Ecto neural progenitor cell (in vitro differentiated cells): ENCODE measurements around the gene TSG101.

Experiments used
- DNase-seq: peaks from one replicate; pipeline ENCODE4 v3.0.0-alpha.2; 2018; ENCODE audit warnings: low spot score

Gene TSG101

GRCh38 chr11:18492888-18493287 lies 33.9 kb downstream of the TSG101 start:
- DNase-seq, result no peak

DNA sequence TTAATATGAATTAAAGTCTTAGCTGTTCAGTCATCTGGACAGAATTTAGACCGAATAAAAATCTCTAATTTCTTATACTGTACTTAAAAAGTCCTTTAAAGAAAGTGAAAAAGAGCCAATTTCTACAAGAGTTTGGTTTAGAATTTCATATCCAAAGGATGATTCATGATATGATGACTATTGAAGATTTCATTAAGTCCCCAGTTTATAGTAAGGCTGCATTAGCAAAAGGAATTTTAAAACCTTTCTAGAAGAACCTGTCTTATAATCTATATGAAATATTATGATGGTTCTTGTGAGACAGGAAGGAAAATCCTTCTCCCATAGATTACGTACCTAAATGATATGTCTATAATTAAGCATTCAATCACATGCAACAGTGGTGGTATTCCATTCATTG lies 34.8 kb downstream of the TSG101 start:
- no peak for DNase-seq

DNA sequence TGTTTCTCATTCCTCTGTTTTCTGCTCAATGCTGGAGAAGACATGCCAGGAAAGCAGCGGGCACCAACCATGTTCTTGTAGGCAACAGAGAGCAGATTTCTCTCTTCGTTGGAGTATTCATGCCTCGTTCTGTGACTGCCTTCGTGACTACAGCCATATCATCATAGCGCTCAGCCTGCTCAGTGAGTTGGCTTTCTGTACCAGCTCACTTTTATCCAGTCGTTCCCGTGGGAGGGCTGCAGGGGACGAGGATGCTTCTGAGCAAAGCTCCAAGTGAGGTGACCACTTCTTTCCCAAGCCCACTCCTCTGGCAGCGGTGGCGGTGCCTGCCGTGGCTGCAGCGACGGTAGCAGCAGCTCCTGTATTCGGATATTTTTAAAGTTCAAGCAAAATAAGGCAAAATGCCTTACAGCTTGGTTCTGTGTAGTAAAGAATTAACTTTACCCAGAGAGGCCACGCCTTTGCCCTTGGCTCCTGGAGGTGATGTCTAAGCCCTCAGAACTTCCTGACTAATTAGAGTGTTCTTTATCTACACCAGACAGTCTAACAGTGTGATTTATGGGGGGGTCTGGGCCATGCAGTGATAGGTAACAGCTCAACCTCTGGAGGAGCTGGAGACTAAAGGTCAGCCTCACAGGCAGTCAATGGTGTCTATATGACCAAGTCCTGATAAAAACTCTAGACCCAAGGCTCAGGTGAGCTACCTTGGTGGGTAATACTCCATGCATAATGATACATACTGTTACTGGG lies 35.8 kb downstream of the TSG101 start:
- no peak for DNase-seq

DNA sequence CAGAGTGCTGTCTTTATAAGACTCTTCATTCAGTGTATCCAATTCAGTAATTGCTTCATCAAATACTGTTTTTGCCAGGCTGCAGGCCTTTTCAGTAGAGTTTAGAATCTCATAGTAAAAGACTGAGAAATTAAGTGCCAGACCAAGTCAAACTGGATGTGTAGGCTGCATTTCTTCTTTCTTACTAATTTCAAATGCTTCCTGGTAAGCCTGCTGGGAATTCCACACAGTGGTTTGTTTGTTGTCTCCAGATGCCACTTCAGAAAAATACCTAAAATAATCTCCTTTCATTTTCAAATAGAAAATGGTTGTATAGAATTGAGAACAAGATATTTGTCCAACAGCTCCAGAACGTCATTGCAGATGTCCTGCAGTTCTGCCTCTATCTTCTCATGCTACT lies 36.4 kb downstream of the TSG101 start:
- DNase-seq, result no peak

DNA sequence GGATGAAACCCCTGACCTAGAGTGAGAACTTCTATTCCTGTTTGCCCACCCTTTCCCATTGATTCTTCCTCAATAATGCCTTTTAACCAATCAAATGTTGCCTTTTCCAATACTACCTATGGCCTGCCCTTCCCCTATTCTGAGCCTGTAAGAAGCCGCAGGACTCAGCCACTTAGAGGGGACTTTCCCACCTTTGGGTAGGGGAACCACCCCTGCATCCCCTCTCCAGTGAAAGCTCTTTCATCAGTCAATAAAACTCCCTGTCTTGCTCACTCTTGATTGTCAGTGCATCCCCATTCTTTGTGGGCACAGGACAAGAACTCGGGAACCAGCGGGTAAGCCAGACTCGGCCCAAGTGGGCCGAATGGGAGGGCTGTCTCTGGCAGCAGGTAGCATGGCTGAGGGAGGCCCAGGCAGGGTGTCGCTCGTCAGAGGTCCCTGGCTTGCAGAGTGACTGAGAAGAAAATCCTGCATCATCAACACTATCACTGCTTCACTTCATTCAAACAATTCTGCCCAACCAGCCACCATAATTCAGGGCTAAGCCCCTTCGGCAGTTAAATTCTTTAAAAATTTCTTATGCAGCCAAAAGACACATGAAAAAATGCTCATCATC lies 40.7 kb downstream of the TSG101 start:
- DNase-seq, result no peak

DNA sequence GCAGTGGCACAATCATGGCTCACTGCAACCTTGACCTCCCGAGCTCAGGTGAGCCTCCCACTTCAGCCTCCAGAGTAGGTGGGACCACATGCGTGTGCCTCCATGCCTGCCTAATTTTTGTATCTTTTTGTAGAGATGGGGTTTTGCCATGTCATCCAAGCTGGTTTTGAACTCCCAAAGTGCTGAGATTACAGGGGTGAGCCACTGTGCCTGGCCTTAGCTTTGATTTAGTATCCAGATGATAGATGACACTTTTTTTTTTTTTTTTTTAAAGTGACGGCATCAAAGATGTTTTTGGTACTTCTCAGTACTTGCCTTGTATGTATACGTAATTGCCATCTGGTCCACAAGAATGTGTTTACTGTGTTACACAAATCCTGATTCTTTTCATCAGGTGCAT lies 47.7 kb downstream of the TSG101 start:
- no peak for DNase-seq

DNA sequence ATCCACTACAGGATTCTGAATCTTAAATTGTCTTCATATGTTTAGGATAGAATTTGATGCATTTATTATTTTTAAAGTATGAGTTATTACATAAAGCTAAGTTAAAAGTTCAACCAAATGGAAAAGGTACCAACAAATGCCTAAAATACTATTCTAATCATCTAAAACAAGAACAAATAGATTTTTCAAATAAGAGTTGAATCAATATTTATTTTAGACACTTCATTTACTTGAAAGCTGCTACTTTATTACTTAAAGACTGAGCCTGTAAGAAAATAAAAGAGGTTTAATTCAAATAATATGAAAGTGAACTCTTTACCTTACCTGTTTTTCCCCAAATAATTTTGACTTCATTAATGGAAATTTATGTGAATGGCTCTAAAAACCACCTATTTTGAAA lies 54.2 kb downstream of the TSG101 start:
- DNase-seq, result no peak

GRCh38 chr11:18471995-18472394 lies 54.7 kb downstream of the TSG101 start:
- no peak for DNase-seq

GRCh38 chr11:18468961-18469360 lies 57.8 kb downstream of the TSG101 start:
- DNase-seq, result no peak

DNA sequence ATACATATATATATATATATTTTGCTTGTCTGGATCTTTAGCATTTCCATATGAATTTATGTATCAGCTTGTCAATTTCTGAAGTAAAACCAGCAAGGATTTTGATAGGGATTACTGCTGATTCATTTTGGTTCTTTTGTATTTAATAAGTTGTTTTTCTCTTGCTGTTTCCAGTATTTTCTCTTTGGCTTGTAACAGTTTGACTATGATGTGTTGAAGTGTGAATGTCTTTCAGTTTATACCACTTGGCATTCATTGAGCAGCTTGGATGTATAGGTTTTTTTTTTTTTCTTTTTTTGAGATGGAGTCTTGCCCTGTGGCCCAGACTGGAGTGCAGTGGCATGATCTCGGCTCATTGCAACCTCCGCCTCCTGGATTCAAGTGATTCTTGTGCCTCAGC lies 58.7 kb downstream of the TSG101 start:
- no peak for DNase-seq

- DNase-seq, result no peak
Observed at GRCh38 chr11:18466402-18466801, 60.3 kb downstream of the TSG101 start.

DNA sequence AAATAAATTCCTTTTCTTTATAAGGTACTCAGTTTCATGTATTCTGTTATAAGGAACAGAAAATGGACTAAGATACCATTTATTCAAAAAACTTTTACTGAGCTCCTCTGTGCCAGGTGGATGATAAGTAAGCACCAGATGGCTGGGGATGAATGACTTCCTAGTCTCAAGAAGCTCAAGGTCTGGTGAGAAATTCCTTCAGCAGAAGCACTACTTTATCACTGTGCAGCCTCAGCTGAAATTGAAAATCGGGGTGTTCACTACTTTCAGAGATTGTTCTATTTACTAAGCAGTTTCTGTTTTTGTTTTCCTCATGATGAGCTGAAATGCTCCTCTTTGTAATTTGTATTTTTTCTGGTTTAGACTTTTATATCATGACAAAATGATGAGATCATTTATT lies 63.3 kb downstream of the TSG101 start:
- DNase-seq, result no peak

GRCh38 chr11:18461909-18462308 lies 64.8 kb downstream of the TSG101 start:
- no peak for DNase-seq

DNA sequence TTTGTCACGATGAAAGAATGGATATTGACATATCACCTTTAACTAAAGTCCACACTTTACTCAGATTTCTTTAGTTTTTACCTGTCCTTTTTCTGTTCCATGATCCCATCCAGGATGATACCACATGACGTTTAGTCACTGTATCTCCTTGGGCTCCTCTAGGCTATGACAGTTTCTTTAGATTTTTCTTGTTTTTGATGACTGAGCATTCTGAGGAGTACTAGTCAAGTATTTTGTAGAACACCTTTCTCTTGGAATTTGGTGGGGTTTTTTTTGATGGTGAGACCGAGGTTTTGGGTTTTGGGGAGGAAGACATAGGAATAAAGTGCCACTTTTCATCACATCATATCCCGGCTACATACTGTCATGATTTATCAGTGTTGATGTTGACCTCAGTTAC lies 67.1 kb downstream of the TSG101 start:
- DNase-seq, result no peak

- no peak for DNase-seq
Observed at GRCh38 chr11:18457450-18457849, 69.3 kb downstream of the TSG101 start.

DNA sequence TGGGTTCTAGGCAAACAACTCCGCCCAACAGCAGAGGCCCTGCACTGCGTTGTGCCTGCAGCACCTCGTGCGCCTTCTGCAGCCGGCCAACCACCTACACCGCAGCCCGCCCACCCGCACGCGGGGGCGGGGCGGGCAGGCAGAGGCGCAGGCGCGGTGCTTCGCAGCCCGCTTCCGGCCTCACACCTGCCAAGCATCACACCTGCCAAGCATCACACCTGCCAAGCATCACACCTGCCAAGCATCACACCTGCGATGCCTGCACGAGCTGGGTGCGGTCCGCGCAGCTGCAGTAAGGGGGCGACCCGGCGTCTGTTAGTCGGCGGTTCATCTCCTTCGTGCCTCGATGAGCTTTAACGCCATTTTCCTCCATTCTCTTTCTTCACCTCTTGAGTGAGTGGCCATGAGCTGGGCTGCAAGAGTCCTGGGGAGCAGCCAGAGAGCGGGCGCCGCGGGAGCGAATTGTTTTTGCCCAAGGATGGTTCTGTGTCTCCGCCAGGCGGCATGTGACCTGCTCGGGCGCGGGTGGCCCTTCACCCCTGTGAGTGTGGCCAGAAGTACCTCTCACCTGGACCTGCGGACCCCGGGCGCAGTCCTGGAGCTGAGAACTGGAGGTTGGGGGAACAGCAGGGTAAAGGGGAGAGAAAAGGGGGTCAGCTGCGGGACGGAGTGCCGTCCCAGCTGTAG lies 70.9 kb downstream of the TSG101 start, which contains the start of gene LDHAL6A:
LDHAL6A (plus strand) TSS at position 171 of the 687 bp plus-strand sequence. CDS start 825 bp downstream, outside the sequence.
- no peak for DNase-seq

DNA sequence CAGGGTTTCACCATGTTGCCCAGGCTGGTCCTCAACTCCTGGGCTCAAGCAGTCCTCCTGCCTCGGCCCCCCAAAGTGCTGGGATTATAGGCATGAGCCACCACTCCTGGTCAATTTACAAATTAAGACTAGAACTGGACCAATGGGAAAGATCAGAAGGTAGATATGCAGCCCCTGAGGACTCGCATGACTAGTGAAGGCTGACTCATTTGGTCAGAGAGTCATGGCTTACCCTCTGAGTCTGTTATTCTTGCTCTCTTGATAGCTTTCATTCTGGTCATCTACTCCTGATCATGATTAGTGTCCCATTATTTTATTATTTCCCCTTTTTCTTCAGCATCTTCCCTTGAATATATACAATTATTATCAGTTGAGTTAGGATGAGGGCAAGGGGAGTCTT lies 73.8 kb downstream of the TSG101 start:
- DNase-seq, result no peak

- DNase-seq, result no peak
Observed at GRCh38 chr11:18449251-18449650, 77.5 kb downstream of the TSG101 start.

DNA sequence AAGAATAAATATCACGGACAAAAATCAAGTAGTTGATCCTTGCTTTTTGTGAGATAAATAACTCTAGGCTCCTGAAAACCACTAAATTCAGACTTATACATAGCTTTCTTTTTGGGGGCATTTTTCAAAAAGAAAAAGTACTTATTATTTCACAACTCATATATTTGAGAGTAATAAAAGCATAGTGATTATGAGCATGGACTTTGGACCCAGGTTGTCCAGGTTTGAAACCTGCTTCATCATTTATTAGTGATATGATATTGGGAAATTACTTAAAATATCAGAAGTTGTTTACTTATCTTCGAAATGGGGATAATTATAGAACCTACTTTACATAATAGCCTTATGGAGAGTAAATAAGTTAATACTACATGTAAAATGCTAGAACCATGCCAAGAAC lies 88.1 kb downstream of the TSG101 start:
- DNase-seq, result no peak
